Neutrophil (primary cell): ENCODE measurements around the gene RNASE1.
"Not testable (repeated sequence)": the region's sequence is repeated elsewhere in the genome, so short reads cannot be mapped to it uniquely, and the experiment has no call there.

Experiments
- H3K27ac ChIP-seq: fragments of 200-600 bp; sonication (generic); 2 replicates; pipeline ENCODE4 v1.5.1; 2016; ENCODE audit warnings: mild to moderate bottlenecking, moderate library complexity
- H3K27me3 ChIP-seq: fragments of 200-600 bp; sonication (generic); 2 replicates; pipeline ENCODE4 v1.6.0; 2016; ENCODE audit warnings: mild to moderate bottlenecking
- H3K36me3 ChIP-seq: fragments of 200-600 bp; sonication (generic); 2 replicates; pipeline ENCODE4 v1.5.1; 2017
- H3K4me1 ChIP-seq, 2 experiments: fragments of 200-600 bp in 1 of 2; sonication (generic) in 1 of 2; 1 replicate in 1 of 2; 2 replicates in 1 of 2; pipeline versions ENCODE4 v1.5.1 to v1.6.1; 2013 to 2016; ENCODE audit warnings: low read depth in 1 of 2, low read length in 1 of 2, mild to moderate bottlenecking in 1 of 2, moderate library complexity in 1 of 2; ENCODE audit not compliant: control insufficient read depth in 1 of 2, insufficient read depth in 1 of 2
- H3K4me3 ChIP-seq, 2 experiments: fragments of 200-600 bp in 1 of 2; sonication (generic) in 1 of 2; 1 replicate in 1 of 2; 2 replicates in 1 of 2; pipeline ENCODE4 v1.5.1; 2013 to 2016; ENCODE audit warnings: low read depth in 1 of 2, low read length in 1 of 2, mild to moderate bottlenecking in 1 of 2, moderate library complexity in 1 of 2
- H3K9me3 ChIP-seq: fragments of 200-600 bp; sonication (generic); 2 replicates; pipeline ENCODE4 v1.5.1; 2016
- TF ChIP-seq, protein P1 (sequence below): fragments of 200-600 bp; sonication (generic); IDR thresholded peaks from 2 replicates; pipeline ENCODE4 v1.5.1; 2016; ENCODE audit warnings: antibody characterized with exemption

RNASE1 gene

DNA sequence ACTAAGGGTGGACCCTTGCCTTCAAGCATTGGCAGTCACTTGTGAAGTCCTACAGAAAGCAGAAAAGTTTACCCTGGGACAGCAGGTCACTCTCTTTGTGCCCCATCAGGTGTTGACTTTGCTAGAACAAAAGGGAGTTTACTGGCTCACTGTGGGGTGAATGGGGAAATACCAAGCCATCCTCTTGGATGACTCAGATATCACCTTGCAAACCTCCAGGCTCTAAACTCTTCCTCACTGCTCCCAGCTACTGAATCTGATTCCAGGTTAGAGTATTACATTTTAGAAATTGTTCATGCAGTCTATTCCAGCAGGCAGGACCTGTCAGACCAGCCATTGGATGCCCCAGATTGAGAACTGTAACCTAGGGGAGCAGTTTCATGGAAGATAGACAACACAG lies 41.7 kb downstream of the RNASE1 start:
- H3K27me3 ChIP-seq, result no peaks in the 10 kb centered on the region

DNA sequence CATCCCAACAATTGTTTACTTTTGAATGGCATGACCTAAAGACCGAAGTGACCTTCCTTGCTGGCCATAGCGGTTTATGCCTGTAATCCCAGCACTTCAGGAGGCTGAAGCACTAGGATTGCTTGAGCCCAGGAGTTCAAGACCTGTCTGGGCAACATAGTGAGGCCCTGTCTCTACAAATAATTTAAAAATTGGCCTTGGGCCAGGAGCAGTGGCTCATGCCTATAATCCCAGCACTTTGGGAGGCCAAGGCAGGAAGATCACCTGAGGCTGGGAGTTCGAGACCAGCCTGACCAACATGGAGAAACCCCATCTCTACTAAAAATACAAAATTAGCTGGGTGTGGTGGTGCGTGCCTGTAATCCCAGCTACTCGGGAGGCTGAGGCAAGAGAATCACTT lies 43.2 kb downstream of the RNASE1 start:
- not testable (repeated sequence) for H3K4me3 ChIP-seq, H3K9me3 ChIP-seq, H3K4me1 ChIP-seq, H3K27me3 ChIP-seq, H3K36me3 ChIP-seq, H3K27ac ChIP-seq

More for the DNA sequence above, 41.7 kb downstream of the RNASE1 start:
- Histone ChIP-seq H3K4me1 (no peaks in the 10 kb centered on the region), H3K9me3 (no peaks in the 10 kb centered on the region), H3K4me3 (no peak overlapping the region), H3K27ac (no peak overlapping the region), H3K36me3 (no peaks in the 10 kb centered on the region)
- TF ChIP-seq, protein P1, sequence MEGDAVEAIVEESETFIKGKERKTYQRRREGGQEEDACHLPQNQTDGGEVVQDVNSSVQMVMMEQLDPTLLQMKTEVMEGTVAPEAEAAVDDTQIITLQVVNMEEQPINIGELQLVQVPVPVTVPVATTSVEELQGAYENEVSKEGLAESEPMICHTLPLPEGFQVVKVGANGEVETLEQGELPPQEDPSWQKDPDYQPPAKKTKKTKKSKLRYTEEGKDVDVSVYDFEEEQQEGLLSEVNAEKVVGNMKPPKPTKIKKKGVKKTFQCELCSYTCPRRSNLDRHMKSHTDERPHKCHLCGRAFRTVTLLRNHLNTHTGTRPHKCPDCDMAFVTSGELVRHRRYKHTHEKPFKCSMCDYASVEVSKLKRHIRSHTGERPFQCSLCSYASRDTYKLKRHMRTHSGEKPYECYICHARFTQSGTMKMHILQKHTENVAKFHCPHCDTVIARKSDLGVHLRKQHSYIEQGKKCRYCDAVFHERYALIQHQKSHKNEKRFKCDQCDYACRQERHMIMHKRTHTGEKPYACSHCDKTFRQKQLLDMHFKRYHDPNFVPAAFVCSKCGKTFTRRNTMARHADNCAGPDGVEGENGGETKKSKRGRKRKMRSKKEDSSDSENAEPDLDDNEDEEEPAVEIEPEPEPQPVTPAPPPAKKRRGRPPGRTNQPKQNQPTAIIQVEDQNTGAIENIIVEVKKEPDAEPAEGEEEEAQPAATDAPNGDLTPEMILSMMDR, result no peak

DNA sequence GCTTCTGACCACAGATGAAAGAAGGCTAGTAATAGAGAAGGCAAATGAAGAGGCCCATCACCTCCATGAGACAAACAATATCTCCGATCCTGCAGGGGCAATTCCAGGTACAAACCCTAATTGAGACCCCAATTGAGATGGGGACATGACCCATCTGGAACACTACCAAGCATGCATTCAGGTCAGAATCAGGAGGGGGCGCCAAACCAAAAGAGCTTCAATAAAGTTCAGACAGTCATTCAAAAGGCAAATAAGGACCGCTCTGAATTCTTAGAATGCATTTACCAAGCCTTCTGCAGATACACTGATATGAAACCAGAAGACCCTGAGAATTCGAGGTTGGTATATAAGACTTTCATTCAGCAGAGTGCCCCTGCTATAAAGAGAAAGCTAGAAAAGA lies 44.7 kb downstream of the RNASE1 start:
- TF ChIP-seq, protein P1, result no peak
- Histone ChIP-seq H3K4me3 (no peak overlapping the region), H3K9me3 (no peaks in the 10 kb centered on the region), H3K4me1 (no peaks in the 10 kb centered on the region), H3K36me3 (no peaks in the 10 kb centered on the region), H3K27ac (no peak overlapping the region), H3K27me3 (no peaks in the 10 kb centered on the region)

DNA sequence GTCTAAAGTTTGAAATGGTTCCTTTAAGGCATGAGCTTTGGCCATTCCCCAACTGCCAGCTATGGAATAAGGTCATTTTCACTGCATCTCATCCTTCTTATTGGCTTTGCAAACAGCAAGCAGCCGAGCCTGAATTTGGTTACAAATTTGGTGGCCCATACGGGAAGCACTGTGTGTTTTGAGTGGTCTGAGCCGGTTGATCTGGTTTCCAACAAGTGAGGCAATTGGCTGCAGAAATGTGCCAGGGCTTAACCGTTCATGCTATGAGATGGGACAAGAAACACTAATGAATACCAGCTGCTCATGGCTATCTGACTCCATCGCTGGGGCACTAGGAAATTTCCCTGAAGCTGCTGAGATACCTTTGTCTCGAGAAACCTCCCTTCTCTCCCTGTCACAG lies 47.6 kb downstream of the RNASE1 start:
- TF ChIP-seq, protein P1, result no peak
- H3K4me3 ChIP-seq, result no peak overlapping the region
- no peaks in the 10 kb centered on the region for H3K36me3 ChIP-seq
- H3K27ac ChIP-seq, result no peak overlapping the region
- no peaks in the 10 kb centered on the region for H3K4me1 ChIP-seq
- H3K9me3 ChIP-seq, result no peaks in the 10 kb centered on the region
- no peaks in the 10 kb centered on the region for H3K27me3 ChIP-seq

DNA sequence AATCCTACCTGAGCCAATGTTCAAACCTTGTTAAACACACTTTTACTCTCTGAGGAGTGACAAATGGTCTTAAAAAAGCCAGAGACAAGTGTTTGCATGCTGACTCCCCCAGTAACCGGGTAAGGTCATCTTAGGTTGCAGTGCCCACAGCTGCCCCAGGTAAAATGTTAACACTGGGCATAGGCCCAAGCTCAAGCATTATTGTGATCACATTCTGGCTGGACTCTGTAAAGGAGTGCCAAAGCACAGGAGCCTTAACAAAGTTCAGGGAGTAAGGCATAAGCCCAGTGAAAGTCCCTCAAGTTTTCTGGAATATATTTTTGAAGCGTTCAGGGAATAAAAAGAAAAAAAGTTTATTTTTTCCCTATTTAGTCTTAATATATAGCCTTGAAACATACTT lies 48.3 kb downstream of the RNASE1 start:
- Histone ChIP-seq H3K4me1 (no peaks in the 10 kb centered on the region), H3K9me3 (no peaks in the 10 kb centered on the region), H3K27me3 (no peaks in the 10 kb centered on the region), H3K36me3 (no peaks in the 10 kb centered on the region), H3K4me3 (no peak overlapping the region), H3K27ac (no peak overlapping the region)
- TF ChIP-seq, protein P1, result no peak

DNA sequence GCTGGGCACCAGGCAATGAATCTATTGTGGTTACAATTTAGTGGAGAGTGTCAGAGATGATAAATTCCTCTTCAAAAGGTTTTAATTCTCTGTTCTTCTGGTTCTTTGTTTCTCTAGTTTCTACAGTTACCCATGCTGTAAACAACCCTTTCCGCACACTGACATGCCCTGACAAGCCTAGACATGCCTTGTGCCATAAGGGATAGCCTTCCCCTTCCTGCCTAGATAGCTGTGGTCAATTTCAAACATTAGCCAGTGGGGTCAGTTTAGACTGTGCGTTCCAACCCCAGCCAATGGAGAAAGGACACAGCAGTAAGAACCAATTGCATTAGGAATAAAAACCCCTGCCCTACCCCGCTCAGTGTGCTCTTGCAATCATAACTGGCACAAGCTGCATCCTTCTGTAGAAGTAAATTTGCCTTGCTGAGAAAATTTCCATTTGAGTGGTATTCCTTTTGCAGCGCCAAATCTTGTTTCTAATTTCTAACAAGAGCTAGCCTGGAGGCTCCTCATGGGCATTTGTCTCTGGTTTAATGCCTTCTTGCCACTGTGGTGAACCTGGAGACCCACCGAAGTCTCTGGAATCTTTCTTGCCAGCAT lies 50.6 kb downstream of the RNASE1 start:
- Histone ChIP-seq H3K4me1 (no peaks in the 10 kb centered on the region), H3K27ac (no peak overlapping the region), H3K36me3 (no peaks in the 10 kb centered on the region), H3K4me3 (no peak overlapping the region), H3K9me3 (no peaks in the 10 kb centered on the region), H3K27me3 (no peaks in the 10 kb centered on the region)
- TF ChIP-seq, protein P1, result no peak
